ENCODE data around the gene ZNRF2.

ZNRF2 gene

DNA sequence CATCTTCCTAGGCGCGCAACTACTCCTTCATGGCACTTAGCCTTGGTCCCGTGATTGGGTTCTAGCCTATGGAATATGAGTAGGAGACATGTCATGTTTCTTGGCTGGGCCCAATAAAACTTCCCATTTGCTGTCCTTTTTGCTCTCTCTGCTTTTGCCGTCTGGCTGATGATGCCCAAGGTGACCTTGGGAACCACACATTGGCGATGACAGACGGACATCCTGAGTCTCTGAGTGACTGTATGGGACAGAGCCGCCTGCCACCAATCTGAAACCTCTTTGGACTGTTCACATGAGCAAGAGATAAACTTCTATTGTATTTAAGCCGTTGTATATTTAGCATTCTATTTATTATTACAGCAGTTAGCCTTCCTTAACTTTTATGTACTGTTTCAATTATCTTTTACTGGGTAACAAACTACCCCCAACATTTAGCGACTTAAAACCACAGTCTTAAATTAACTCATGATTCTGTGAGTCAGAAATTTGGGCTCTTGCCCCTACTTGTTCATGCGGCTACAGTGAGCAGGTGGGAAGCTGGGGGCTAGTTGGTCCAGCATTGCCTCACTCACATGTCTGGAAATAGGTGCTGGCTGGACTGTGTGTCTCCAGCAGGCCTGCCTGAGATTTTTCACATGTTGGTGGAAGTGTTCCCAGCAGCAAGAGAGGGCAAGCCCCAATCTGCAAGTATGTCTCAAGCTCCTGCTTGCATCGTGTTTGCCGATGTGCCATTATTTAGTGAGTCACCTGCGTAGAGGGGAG, 122.4 kb downstream of the ZNRF2 start:
- DNase-seq (ENCODE audit: low read depth in 2 of 2) = no peak

- no peak for DNase-seq (ENCODE audit: low read depth in 2 of 2)
Observed at GRCh38 chr7:30411173-30411572, 126.8 kb downstream of the ZNRF2 start.

DNA sequence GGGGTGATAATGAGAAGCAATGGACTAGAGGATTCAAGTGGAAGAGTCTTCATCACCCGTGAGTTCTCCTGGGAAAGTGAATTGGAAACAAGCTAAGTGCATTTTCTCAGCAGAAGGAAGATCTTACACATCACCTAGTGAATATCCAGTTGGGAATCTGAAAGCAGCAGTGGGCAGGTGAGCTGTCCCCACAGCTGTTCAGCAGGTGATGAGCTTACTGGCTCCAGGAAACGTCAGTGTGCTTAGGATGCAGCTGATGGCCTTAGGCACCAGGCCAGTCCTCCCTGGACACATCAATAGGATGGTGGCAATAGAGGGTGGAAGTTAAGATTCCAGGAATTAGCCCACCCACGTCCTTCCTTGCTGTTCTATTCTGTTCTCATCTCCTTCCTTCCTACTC, 127.5 kb downstream of the ZNRF2 start:
- no peak for DNase-seq (ENCODE audit: low read depth in 2 of 2)

GRCh38 chr7:30412782-30413504, 128.5 kb downstream of the ZNRF2 start:
- no peak for DNase-seq (ENCODE audit: low read depth in 2 of 2)

DNA sequence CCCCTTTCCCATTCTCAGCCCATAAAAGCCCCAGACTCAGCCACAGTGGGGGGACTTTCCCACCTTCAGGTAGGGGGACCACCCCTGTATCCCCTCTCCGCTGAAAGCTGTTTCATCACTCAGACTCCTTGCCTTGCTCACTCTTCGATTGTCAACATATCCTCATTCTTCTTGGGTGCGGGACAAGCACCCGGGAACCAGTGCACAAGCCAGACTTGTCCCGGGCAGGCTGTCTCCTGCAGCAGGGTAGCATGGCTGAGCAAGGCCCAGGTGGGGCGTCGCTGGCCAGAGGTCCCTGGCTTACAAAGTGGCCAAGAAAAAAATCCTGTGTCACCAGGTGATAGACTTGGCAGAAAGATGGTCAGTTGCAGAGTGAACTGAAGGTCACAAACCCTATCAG, 129.5 kb downstream of the ZNRF2 start:
- no peak for DNase-seq (ENCODE audit: low read depth in 2 of 2)

All from stimulated activated CD4-positive, alpha-beta T cell treated with anti-CD3 and anti-CD28 coated beads, Interleukin-4, amount 100 ng/mL, for 48 hours (primary cell).